Ramos (cell line): ENCODE measurements around the gene SYNM.

ENCODE experiments used
- in situ Hi-C: fragments of 300-500 bp; cut with MboI; formaldehyde crosslinking; loops from one replicate; pipeline ENCODE4 v1.14.3; 2022; ENCODE audit warnings: low sequenced_read_pairs; ENCODE audit not compliant: unreplicated experiment

The SYNM gene

DNA sequence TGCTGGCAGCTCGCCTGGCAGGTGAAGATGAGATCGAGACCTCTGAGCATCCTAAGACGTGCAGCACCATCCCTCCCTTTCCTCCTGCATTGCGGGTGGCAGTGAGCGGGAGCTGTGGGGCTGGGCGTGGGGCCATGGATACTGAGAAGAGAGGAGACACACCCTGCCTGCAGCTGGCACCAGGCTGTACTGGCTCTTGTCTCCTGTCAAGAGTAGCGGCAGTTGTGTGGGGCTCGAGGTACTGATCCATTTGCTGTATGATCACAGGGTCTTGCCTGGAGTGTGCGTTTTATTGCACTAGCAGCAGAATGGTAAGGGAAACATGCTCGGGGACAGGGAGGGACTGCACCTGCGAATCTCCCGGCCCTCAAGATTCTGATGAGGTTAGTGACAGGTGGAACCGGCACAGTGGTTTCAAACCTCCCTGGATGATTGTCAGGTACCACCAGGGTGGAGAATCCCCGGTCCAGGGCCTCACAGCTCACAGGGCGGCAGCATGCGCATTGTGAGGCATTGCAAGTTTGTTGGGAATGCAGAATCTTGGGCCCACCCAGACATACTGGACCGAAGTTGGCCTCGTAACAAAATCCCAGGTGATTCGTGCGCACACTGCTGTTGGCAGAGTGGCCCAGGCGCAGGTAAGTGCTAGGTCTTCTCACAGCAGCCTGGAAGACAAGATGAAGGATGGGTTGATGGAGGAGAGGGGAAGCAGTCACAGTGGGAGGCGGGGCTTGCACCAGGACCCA lies 14.1 kb downstream of the SYNM start:
- in situ Hi-C loops = no loop called here

DNA sequence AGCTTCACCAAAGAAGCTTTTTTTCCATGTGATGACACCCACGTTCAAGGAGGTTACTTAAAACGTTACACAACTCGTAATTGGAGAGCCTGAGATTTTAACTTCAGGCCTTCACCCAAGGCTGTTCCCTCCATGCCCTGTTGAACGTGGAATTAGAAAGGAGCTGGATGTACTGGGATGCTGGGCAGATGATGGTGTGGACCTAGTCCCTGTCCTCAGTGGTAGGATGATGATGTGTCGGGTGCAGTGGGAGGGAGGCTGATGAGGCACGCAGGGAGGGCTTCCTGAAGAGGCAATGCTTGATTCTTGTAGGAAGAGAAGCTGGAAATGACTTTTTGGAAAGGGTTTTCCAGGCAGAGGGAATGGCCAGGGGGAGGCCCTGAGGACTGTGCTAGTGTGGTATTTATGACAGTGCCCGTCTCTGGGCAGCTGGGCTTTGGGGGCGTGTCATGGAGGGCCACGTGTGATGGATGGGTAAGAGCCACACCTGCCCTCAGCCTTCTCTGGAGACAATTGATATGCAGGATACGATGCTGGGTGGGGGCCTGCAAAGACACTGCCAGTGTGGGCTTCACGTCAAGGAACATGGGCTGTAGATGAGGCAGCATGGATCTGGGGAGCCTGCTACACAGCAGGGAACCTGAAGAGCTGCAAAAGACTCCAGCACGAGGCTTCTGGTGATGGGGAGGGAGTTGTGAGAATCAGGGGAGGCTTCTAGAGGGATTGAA lies 15.3 kb downstream of the SYNM start:
- in situ Hi-C loops = no loop called here

DNA sequence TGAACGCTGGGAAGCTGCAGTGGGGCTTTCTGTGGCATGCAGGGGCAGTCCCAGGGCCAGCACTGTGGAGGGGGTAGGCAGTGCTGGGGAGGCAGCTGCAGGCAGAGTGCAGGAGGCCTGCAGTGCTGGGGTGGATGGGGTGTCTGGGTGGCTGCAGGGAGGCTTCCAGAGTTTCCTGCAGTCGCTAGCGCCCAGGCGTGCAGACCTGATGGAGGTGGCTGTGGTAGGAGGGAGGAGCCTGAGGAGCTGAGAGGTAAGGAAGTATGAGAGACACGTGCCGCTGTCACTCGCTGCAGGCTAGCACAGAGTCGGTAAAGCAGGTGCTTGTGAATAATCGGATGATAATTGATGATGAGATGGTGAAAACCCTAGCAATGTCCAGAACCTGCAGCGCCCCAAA lies 16.3 kb downstream of the SYNM start:
- in situ Hi-C loops = no loop called here

DNA sequence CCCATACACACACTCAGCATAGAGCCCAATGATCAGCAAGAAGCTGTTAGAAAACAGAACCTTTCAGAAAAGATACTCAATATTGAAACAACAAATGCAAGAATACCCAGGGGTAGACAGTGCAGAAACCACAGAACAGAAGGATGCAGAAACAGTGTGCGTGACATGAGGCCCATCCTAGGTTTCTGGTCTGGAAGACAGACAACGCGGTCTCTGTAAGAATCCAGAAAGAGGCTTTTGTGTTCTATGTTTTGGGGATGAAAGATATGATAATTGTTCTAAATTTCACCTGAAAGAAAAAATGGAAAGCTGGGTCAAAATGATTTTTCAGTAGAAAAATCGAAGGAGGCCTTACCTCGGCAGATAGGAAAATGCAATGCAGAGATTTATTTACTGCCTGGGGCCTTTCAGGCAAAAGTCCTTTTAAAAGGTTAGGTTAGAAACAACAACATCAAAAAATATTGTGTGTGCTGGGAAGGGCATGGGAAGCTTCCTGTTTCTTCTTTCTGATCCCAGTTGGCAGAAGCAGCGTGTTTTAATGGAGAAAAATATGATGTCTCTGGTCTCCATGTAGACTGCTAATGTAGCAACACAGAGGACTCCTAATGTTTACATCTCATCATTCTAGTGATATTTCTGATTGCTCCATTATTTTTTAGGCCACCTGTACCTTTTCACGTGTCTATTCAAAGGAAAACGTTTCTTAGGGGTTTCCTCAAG lies 17.0 kb downstream of the SYNM start:
- in situ Hi-C loops = no loop called here

DNA sequence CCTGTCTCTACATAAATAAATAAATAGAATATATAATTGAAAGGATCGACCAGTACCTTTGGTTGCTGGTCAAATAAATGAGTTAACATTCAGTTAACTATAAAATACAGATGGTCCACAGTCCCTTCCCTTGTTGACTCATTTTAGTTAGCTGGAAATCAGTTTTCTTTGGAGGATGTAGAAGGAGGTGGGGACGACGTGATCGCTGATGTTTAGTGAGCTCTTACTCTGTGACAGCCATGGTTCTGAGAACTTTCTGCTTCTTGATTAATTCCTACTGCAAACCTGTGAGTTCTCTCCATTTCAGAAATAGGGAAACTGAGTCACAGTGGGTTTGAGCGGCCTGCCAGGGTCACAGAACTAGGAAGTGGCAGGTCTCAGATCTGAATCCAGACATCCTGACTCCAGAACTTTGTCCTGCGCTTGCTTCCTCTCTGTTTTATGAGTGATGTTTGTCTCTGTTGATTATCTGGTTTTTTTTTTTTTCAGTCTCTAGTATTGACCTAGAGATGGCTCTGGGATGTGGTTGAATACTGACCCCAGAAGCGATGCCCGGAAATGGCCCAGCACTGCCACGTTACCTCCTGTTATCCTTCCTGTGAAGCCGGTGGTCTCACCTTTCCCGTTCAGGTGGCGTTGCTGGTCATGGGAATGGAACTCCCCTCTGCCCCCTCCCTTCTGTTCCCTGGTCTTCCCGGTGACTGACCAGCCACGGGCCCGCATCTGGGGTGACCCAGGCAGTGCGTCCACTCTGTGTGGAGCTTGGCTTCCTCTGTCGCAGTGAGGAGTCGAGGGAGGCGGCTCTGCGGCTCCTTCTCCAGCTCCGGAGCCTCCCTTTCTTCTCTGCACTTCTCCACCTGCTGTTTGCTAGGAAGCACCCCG lies 18.2 kb downstream of the SYNM start:
- in situ Hi-C loops = no loop called here

DNA sequence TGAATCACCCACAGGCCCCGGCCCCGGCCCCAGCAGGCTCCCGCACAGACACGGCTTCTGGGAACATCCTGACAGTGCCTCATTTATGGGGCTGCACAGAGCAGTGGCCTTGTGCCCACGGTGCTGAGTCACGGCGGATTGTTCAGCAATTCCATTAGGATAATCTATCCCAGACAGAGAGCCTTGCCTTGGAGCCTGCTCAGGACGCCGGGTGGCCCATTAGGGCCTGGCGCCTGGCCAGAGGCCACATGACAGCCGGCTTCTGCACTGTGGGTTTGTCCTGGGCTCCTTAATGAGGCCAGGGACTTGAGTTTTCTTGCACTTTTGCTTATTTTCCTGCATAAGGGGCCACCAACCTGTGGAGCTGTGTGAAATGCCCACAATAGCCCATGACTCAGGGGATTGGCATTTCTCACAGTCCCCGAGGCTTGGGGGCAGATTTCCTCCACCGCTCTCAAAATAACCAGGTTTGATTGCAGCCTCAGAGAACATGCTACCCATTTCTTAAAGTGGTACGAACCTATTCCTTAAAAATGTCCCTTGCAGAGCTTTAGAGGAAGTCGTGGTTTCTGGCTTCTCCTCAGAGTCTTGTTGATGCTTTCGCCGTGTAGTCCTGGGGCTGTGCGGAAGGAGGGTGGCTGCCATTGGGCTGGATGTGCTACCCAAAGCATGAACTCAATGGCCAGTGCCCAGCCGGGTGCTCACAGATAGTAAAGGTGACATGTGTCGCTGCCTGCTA lies 19.0 kb downstream of the SYNM start:
- in situ Hi-C loops = no loop called here

DNA sequence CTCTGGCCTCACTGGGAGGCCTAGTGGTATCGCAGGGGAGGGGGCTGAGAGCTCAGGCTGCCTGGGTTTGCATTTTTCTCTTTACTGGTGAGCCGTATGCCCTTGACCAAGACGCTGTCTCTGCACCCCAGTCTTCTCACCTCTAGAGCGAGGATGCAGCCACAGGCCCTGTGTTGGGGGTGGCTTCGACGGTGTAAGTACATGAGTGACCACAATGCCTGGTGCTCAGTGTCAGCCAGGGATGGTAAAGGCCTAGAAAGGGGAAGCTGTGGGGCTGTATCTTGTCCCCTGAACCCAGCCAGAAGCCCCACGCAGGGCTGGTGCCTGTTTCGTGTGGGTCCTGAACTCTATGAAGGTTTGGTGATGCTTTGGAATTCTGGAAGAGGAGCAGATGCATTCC lies 19.8 kb downstream of the SYNM start:
- in situ Hi-C loops = no loop called here

DNA sequence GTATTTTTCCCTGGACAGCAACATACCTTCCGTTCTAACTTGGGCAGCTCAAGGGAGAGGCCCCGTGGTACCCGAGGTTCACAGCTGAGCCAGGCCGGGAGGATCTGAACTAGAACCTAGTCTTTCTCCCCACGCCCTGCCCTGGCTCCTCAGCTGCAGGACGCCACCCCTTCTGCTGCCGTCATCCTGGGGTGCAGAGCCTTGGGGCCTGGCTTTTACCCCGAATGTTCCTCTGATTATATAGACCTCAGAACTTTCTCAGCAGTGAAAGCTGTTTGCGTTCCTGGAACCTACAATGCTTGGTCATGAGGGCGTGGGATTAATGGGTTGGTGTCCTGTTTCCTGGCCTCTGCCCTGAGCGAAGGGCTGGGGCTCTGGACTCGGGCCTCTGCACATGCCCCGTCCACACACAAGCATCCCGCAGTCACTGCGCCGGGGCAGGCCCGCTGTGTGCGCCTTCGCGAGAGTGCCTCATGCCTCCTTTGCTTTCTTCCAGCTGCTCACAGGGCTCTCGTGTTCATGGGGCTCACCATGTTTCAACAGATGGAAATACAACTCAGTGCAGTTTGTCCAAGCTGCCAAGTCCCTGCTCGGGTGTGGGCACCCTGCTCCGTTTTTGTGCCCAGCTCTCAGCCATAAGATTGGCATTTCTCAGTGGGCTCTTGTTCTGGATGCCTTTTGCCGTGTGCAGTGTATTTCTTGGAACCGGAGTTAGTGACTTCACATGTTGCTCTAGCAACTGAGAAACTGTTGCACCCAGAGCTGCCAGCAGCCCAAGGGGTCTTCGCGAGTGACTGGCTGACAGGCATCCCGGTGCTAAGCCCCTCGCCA lies 20.4 kb downstream of the SYNM start:
- in situ Hi-C loops = no loop called here

DNA sequence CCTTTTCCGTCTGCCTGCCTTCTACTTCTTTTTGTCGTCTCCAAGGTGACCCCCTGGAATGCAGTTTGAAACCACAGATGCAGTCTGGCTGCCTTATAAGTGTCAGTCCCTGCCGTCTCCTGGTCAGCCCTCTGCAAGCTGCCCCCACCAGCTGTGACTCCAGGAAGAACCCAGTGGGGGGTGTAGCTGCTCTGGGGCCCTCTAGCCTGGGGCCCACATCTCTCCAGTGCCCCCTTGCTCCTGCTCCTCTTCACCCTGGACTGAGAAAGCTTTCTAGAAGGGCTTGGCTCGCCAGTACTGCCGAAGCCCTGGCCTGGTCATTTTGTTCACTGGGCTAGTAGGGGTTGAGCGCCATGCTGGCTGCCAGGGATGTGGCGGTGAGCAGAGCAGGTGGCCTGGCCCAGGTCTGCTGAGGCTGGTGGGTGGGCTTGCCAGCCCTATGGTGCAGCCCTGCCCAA lies 21.3 kb downstream of the SYNM start:
- in situ Hi-C loops = no loop called here

DNA sequence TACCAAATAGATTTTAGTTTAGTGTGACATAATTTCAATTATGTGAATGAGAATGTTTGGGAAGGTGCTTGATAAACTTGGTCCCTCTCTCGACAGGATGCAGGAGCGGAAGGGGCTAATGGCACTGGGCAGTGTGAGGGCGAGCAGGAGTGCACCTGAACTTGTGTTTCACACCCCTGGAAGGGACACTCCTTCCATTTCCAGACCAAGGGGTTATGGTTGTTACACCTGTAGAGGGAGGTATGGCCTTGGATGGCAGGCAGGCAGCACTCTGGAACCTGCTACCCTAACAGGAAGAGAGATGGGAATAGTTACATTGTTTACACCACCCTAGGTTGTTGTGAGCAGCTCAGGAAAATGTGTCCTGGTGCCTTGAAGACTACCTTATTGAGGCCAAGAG lies 22.1 kb downstream of the SYNM start:
- in situ Hi-C loops = no loop called here

DNA sequence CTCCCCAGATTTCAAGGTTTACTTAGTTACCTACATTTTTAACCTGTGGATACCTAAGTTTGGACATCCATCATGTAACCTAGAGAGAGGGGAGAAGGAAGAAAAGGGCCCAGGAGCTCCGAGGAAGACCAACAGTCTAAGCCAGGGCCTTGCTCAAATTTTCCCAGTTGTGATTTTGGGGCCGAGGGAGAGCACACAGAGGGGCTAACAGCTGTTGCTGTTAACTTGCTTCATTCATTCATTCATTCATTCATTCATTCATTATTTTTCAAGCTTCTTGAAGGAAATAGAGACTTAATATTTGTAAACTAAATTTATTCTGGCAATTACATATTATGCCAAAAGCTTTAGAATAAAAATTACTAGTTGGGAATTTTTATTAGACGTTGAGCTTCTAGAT lies 22.9 kb downstream of the SYNM start:
- in situ Hi-C loops = no loop called here

DNA sequence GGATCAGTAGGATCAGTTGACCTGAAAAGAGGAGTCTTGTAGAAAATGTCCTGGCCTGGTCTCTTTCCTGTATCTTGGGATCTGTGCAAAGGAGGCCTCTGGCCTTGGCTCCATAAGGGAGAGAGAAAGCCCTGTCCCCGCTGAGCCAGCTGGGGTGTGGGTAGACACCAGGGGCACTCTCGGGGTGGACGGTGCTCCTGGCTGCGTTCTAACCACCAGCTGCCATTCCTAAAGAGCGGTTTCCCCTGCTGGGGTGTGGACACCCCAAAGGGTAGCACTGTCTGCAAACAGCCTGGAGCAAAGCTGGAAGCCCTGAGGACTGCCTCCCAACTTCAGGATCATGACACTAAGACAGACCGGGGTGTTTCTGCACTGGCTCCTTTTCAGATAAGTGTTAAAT lies 23.5 kb downstream of the SYNM start:
- in situ Hi-C loops = no loop called here

DNA sequence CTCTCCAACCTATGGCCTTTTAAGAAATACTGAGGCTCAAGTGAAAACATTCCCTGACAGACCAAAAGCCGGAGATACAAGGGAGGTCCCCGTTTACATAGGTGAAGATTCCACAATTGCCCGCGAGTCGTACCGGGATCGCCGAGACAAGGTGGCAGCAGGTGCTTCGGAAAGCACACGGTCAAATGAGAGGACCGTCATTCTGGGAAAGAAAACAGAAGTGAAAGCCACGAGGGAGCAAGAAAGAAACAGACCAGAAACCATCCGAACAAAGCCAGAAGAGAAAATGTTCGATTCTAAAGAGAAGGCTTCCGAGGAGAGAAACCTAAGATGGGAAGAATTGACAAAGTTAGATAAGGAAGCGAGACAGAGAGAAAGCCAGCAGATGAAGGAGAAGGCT lies 24.8 kb downstream of the SYNM start:
- in situ Hi-C loops = no loop called here

DNA sequence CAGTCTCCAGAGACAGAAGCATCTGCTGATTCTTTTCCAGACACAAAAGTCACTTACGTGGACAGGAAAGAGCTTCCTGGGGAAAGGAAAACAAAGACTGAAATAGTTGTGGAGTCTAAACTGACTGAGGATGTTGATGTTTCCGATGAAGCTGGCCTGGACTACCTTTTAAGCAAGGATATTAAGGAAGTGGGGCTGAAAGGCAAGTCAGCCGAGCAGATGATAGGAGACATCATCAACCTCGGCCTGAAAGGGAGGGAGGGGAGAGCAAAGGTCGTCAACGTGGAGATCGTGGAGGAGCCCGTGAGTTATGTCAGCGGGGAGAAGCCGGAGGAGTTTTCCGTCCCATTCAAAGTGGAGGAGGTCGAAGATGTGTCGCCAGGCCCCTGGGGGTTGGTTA lies 25.4 kb downstream of the SYNM start:
- in situ Hi-C loops = no loop called here

DNA sequence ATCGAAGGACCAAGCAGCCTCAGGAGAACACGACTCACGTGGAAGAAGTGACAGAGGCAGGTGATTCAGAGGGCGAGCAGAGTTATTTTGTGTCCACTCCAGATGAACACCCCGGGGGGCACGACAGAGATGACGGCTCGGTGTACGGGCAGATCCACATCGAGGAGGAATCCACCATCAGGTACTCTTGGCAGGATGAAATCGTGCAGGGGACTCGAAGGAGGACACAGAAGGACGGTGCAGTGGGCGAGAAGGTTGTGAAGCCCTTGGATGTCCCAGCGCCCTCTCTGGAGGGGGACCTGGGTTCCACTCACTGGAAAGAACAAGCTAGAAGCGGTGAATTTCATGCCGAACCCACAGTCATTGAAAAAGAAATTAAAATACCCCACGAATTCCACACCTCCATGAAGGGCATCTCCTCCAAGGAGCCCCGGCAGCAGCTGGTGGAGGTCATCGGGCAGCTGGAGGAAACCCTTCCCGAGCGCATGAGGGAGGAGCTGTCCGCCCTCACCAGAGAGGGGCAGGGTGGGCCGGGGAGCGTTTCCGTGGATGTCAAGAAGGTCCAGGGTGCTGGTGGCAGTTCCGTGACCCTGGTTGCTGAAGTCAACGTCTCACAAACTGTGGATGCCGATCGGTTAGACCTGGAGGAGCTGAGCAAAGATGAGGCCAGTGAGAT lies 26.0 kb downstream of the SYNM start:
- in situ Hi-C loops = no loop called here

DNA sequence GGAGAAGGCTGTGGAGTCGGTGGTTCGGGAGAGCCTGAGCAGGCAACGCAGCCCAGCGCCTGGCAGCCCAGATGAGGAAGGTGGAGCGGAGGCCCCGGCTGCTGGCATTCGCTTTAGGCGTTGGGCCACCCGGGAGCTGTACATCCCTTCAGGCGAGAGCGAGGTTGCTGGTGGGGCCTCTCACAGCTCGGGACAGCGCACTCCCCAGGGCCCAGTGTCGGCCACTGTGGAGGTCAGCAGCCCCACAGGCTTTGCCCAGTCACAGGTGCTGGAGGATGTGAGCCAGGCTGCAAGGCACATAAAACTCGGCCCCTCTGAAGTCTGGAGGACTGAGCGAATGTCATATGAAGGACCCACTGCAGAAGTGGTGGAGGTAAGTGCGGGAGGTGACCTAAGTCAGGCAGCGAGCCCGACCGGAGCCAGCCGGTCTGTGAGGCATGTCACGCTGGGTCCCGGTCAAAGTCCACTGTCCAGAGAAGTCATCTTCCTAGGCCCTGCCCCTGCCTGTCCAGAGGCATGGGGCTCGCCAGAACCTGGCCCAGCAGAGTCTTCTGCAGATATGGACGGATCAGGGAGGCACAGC lies 26.7 kb downstream of the SYNM start:
- in situ Hi-C loops = no loop called here

DNA sequence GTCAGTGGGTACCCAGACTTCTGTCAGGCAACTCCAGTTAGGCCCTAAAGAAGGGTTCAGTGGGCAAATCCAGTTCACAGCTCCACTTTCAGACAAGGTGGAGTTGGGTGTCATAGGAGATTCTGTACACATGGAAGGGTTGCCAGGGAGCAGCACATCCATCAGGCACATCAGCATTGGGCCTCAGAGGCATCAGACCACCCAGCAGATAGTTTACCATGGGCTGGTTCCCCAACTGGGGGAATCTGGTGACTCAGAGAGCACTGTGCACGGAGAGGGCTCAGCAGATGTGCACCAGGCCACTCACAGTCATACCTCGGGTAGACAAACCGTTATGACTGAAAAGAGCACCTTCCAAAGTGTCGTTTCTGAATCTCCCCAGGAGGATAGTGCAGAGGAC lies 27.2 kb downstream of the SYNM start:
- in situ Hi-C loops = no loop called here
